Measurements from ENCODE around the gene POLN. TPM values are rescaled to one million over a fixed set of nuclear protein-coding genes. Genes with fewer than 3 reads are reported as not detected.

POLN gene
- total RNA-seq, 3 donors from 2014 or later (not counting 1 experiment from before 2014, with no cell fraction given): 2.6 to 6.9 (median 3.3) TPM

GRCh38 chr4:2080429-2081300, 161.3 kb downstream of the POLN start:
- Mint-ChIP-seq H3K9me3 (no peaks in the 10 kb centered on the region), H3K27ac (no peak overlapping the region), H3K27me3 (ENCODE audit: low read depth in 2 of 2) (no peaks in the 10 kb centered on the region), H3K4me1 (no peaks in the 10 kb centered on the region), H3K36me3 (no peaks in the 10 kb centered on the region), H3K4me3 (no peak overlapping the region)
- H3K27me3 ChIP-seq (ENCODE audit: control insufficient read depth, insufficient read depth, low read length): no peaks in the 10 kb centered on the region
- H3K9me3 ChIP-seq (ENCODE audit: control insufficient read depth, insufficient read depth, low read length): no peaks in the 10 kb centered on the region
- no peak overlapping the region for H3K27ac ChIP-seq (ENCODE audit: low read length)
- TF ChIP-seq CTCF (IDR thresholded peaks at IDR 0.05): no peak
- DNase-seq (no peak), ATAC-seq (no peak)
- intact Hi-C loops (cut with micrococcal nuclease): no loop called here
- WGBS (ENCODE audit: insufficient coverage): 87% methylated on average over 18 of the region's 19 CpGs
- no peaks in the 10 kb centered on the region for H3K4me1 ChIP-seq (ENCODE audit: control insufficient read depth, insufficient read depth, low read length)
- no peaks in the 10 kb centered on the region for H3K36me3 ChIP-seq (ENCODE audit: control insufficient read depth, insufficient read depth, low read length)
- no peak overlapping the region for H3K4me3 ChIP-seq (ENCODE audit: low read length)

- DNase-seq: no peak
- Mint-ChIP-seq H3K9me3 (no peaks in the 10 kb centered on the region), H3K4me3 (no peak overlapping the region), H3K36me3 (no peaks in the 10 kb centered on the region), H3K4me1 (no peaks in the 10 kb centered on the region), H3K27ac (no peak overlapping the region), H3K27me3 (ENCODE audit: low read depth in 2 of 2) (no peaks in the 10 kb centered on the region)
- no peak overlapping the region for H3K4me3 ChIP-seq (ENCODE audit: low read length)
- H3K27me3 ChIP-seq (ENCODE audit: control insufficient read depth, insufficient read depth, low read length): no peaks in the 10 kb centered on the region
- H3K4me1 ChIP-seq (ENCODE audit: control insufficient read depth, insufficient read depth, low read length): no peaks in the 10 kb centered on the region
- H3K27ac ChIP-seq (ENCODE audit: low read length): no peak overlapping the region
- no peaks in the 10 kb centered on the region for H3K36me3 ChIP-seq (ENCODE audit: control insufficient read depth, insufficient read depth, low read length)
- no peaks in the 10 kb centered on the region for H3K9me3 ChIP-seq (ENCODE audit: control insufficient read depth, insufficient read depth, low read length)
- TF ChIP-seq CTCF (IDR thresholded peaks at IDR 0.05): no peak
- intact Hi-C loops (cut with micrococcal nuclease): no loop called here
- no peak for ATAC-seq
- 92% methylated on average over 9 of the region's 9 CpGs for WGBS (ENCODE audit: insufficient coverage)
Observed at GRCh38 chr4:2079926-2080325, 162.0 kb downstream of the POLN start.

DNA sequence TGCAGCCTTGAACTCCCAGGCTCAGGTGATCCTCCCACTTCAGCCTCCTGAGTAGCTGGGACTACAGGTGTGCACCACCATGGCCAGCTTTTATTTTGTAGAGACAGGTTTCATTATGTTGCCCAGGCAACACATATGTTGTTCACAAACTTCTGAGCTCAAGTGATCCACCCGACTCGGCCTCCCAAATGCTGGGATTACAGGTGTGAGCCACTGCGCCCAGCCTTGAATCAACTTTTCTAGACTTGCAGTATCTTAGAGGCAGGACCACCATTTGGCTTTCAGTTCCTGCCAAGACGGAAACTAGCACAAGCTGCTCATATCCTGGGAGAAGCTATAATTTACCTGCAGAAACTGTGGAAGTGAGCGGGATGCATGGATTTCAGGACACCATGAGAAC, 162.9 kb downstream of the POLN start:
- no peaks in the 10 kb centered on the region for H3K9me3 Mint-ChIP-seq
- DNase-seq: no peak

More for the DNA sequence above, 162.9 kb downstream of the POLN start:
- H3K36me3 Mint-ChIP-seq: no peaks in the 10 kb centered on the region
- H3K4me1 Mint-ChIP-seq: no peaks in the 10 kb centered on the region
- Histone ChIP-seq H3K27me3 (ENCODE audit: control insufficient read depth, insufficient read depth, low read length) (no peaks in the 10 kb centered on the region), H3K4me1 (ENCODE audit: control insufficient read depth, insufficient read depth, low read length) (no peaks in the 10 kb centered on the region), H3K36me3 (ENCODE audit: control insufficient read depth, insufficient read depth, low read length) (no peaks in the 10 kb centered on the region), H3K9me3 (ENCODE audit: control insufficient read depth, insufficient read depth, low read length) (no peaks in the 10 kb centered on the region), H3K27ac (ENCODE audit: low read length) (no peak overlapping the region), H3K4me3 (ENCODE audit: low read length) (no peak overlapping the region)
- intact Hi-C loops (cut with micrococcal nuclease): no loop called here
- no peak overlapping the region for H3K4me3 Mint-ChIP-seq
- no peaks in the 10 kb centered on the region for H3K27me3 Mint-ChIP-seq (ENCODE audit: low read depth in 2 of 2)
- H3K27ac Mint-ChIP-seq: no peak overlapping the region
- 89% methylated on average over 5 of the region's 5 CpGs for WGBS (ENCODE audit: insufficient coverage)
- no peak for TF ChIP-seq CTCF (IDR thresholded peaks at IDR 0.05)
- ATAC-seq: no peak

Measured in natural killer cell (primary cell).